8988T (cell line): Measurements from ENCODE around the gene GJA4.

Experiments
- DNase-seq: peaks from one replicate; pipeline ENCODE4 v3.0.0; 2011

GJA4 gene

DNA sequence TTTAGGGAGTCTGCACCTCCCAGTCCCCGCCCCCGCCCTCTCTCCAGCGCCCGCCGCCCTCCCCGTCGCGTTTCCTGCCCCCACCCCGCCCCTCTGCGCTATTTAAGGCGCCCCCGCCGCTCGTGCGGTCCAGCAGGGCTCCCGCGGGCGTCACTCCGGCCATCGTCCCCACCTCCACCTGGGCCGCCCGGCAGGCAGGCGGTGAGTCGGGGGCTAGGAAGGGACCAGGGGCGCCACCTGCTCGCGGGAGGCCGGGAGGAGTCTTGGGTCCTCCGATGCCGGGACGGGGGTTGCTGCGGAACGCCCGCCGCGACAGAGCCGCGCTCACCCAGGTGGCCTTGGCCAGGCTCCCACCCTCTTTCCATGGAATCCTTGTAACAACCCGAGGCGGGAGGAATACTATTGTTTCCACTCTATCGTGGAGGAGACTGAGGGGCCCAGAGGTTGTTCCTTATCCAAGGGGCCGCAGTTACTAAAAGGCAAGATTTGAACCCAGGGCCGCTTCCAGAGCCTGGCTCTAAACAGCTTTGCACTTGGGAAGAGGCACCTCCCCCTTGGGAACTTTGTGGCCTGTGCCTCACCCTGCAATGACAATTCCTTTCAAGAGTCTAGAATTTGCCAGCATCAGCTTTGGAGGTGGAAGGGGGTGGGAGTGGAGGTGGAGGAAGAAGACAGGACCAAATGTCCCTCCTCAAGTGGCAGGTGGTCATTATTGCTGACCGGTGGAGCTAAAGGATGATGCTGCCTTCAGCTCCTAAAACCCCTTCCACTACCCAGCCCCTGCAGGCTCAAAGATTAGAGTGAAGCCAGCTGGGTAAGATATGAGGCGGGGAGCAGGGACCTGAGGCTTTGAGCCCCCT lies at the start of gene GJA4:
Gene GJA4, plus strand, starts transcription at position 132 of the 860 bp plus-strand sequence. CDS start 1,215 bp downstream, outside the sequence.
- no peak for DNase-seq

DNA sequence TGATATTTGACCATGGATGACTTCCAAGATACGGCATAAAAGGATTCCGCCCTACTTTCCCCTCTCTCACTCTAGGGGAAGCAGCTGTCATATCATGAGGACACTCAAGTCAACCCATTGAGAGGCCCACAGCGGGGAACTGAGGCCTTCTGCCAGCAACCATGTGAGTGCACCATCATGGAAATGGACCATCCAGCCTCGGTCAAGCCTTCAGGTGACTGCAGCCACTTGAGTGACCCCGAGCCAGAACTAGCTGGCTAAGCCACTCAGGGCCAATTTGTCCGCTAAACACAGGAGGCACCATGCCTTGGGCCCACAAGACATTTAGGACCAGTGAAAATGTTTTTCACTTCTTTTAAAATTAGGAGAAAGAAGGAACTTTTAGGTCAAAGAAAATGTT lies 49.0 kb upstream of the GJA4 start:
- DNase-seq = no peak

GRCh38 chr1:34744851-34745250 lies 47.9 kb upstream of the GJA4 start:
- no peak for DNase-seq

GRCh38 chr1:34745666-34746065 lies 47.1 kb upstream of the GJA4 start:
- no peak for DNase-seq

- DNase-seq = no peak
Measured at GRCh38 chr1:34746101-34746500, 46.7 kb upstream of the GJA4 start.

DNA sequence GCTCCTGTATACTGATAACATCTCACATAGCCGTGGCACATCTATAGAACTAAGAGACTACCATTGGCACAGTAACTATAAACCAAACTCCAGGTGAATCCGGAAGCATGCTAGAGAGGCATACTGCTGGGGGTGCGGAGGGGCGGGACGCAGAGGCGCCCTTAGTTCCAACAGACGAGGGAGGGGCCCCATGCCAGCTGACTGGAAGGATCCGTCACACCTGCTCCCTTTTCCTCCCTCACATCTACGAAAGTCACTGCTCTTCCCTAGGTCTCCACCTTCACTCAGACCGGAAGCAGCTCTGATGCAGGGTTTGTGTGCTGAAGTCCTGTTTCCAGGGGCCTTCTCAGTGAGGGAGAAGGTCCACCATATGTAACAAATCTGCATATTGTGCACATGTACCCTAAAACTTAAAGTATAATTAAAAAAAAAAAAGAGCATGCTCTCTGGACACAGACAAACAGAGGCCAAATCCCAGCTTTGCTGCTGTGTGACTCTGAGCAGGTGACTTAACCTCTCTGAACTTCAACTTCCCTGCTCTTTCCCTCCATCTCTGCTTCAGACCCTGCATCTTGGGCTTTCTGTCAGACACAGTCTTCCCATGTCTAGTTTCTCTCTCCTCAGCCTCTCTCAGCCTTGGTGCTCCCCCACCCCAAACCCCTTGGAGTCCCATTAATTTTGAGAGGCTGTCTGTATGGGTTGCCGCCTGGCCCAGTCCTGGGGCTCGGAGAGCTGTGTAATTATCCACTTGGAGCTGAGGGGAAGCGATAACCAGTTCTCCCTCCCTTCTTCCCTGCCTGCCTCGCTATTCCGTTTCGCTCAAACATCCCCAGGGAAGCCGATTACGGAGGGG lies 45.8 kb upstream of the GJA4 start:
- DNase-seq = no peak

GRCh38 chr1:34747638-34747941 lies 45.2 kb upstream of the GJA4 start:
- no peak for DNase-seq

- DNase-seq = no peak
Measured at GRCh38 chr1:34749992-34750391, 42.8 kb upstream of the GJA4 start.

GRCh38 chr1:34750610-34751009 lies 42.2 kb upstream of the GJA4 start:
- DNase-seq = no peak

DNA sequence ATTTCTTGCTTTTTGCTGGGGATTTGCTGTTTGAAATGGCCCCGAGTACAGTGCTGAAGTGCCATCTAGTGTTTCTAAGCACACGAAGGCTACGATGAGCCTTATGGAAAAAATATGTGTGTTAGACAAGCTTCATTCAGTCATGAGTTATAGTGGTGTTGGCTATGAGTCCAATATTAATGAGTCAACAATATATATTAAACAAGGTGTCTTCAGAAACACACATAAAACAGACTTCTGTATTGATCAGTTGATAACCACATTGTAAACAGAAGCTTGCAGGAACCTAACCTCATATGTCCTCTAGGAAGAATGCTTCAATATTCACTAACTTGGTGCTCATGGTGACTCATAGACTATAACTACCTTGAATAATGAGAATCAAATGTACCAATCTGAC lies 39.6 kb upstream of the GJA4 start:
- no peak for DNase-seq

DNA sequence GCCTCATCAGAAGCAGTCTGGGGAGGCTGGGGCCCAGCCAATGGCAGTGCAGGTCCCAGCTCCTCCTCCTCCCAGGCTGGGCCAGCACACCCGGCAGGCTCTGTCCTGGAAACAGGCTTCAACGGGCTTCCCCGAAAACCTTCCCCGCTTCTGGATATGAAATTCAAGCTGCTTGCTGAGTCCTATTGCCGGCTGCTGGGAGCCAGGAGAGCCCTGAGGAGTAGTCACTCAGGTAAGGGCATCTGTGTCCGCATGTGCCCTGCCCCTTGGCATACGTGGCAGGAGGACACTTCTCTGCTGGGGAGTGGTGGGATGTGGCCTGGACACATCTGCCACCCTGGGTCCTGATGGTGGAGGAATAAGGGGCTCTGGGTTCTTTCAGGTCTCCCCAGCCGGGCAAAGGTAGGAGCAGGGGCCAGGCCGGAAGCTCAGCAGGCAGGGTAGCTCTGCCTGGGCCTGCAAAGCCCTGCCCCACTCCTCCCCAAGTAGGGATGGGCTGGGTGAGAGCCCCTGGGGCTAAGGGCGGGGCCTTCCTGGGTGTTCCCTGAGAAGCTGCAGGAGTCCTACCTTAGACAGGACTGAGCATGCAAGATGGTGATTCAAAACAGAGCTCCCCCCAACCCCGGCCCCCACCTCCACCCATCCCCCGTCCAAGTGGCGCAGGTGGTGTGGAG lies 37.7 kb upstream of the GJA4 start, which contains the start of gene GJB5:
Gene GJB5, plus strand, starts transcription at position 84 of the 674 bp plus-strand sequence. CDS start 2,284 bp downstream, outside the sequence.
- DNase-seq = no peak

- DNase-seq = no peak
Measured at GRCh38 chr1:34755961-34756360, 36.8 kb upstream of the GJA4 start.

DNA sequence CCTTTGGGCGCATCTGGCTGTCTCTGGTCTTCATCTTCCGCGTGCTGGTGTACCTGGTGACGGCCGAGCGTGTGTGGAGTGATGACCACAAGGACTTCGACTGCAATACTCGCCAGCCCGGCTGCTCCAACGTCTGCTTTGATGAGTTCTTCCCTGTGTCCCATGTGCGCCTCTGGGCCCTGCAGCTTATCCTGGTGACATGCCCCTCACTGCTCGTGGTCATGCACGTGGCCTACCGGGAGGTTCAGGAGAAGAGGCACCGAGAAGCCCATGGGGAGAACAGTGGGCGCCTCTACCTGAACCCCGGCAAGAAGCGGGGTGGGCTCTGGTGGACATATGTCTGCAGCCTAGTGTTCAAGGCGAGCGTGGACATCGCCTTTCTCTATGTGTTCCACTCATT lies 35.4 kb upstream of the GJA4 start:
- no peak for DNase-seq

- no peak for DNase-seq
Measured at GRCh38 chr1:34758751-34759150, 34.0 kb upstream of the GJA4 start.

DNA sequence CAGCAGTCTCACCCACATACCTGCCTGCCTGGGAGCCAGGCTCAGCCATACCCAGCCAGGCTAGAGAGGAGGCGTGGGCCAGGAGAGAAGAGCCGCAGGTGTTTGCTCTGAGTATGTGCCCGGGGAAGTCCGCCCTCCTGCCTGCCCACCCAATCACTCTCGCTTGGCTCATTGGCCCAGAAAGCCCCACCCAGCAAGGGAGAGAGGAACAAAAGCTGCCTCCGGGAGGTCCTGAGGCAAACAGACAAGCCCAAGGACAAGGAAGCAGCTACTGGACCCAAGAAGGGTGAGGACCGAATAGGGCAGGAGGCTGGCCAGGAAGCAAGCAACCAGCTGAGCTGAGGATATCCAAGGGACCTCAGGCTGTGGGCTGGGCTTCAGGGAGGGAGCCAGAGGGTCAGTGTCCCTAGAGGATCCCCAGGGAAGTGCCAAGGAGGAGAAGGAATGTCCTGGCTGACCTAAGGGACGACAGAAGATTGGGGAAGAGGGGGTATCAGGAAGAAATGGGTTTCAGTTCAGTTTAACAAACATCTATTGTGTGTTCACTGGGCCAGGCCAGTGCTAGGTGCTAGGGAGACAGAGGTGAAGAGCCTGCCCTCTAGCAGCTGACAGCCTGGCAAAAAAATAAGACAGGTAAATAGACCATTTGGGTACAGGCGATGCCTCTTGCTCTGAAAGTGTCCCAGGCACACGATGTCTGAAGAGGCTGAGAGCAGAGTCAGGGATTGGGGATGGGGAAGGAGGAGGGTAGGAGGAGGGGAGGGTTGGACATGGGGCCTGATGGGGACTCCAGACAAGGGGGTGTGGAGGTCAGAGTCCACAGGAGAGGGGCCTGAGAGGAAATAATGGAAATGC lies 33.1 kb upstream of the GJA4 start, which contains the start of gene GJB4:
Gene GJB4, plus strand, starts transcription at position 238 of the 855 bp plus-strand sequence. CDS start 1,515 bp downstream, outside the sequence.
- peak; percentile 35 for DNase-seq

DNA sequence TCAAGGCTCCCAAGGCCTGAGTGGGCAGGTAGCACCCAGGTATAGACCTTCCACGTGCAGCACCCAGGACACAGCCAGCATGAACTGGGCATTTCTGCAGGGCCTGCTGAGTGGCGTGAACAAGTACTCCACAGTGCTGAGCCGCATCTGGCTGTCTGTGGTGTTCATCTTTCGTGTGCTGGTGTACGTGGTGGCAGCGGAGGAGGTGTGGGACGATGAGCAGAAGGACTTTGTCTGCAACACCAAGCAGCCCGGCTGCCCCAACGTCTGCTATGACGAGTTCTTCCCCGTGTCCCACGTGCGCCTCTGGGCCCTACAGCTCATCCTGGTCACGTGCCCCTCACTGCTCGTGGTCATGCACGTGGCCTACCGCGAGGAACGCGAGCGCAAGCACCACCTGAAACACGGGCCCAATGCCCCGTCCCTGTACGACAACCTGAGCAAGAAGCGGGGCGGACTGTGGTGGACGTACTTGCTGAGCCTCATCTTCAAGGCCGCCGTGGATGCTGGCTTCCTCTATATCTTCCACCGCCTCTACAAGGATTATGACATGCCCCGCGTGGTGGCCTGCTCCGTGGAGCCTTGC lies 31.5 kb upstream of the GJA4 start:
- no peak for DNase-seq

- DNase-seq = no peak
Measured at GRCh38 chr1:34761776-34762307, 31.0 kb upstream of the GJA4 start.

DNA sequence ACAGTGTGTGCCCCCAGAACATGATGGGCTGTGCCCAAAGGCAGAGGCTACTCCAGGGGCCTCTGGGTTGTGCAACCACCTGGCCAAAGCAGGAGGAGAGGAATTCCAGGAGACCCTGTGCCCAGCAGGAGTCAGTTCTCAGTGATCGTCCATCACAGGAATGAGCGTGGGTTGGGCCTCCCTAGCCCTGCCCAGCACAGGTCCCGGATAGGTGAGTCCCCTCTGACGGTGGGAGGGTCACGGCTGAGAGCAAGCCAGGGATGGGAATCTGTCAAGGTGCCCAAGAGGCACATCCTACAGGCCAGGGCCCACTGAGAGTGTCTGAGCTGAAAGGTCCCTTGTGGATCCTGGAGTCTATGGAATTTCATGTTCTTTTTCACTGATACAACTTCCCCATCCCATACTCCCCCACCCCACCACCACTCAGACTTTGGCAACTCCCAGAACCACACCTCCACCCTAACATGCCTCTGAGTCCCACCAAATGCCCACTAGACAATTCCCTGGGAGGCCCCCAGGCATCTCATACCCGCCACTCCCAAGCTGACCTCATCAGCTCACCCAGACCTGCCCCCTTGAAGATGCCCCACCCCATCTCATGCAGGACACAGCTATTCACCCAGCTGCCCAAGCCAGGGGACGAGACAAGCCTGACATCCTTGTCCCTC lies 30.2 kb upstream of the GJA4 start:
- DNase-seq = no peak

DNA sequence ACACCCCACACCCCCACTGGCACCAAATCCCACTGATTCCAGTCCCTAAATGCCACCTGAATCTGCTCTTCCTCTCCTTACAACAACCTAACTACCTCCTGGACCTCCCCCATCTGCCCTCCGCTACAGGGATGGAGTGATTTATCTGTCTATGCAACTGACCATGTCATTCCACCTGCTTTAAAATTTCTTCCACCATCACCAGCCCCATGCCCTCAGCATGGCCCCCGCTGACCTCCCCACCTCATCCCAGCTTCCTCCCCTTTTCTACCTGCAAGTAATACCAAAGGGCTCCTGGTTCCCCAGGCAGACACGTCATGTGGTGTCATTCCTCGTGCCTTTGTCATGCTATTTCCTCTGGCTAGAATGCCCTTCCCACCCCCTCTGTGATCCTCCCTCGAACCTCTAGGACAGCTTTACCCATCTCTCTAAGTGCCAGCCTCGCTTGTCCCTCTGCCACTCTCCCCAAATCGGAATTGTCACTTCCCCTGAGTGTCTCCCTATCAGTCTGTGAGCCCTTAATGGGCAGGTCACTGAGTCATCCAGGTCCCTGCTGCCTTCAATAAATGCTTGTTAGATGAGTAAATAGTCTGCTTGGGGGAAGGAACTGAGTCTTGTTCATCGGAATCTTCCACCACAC lies 29.5 kb upstream of the GJA4 start:
- DNase-seq = peak; percentile 45

GRCh38 chr1:34768856-34769255 lies 23.9 kb upstream of the GJA4 start:
- no peak for DNase-seq
